Thymus (tissue), 11 donors: ENCODE data around the gene HOOK1. TPM values are rescaled to one million over a fixed set of nuclear protein-coding genes. Genes with fewer than 3 reads are reported as not detected.
"Not testable (repeated sequence)": the region's sequence is repeated elsewhere in the genome, so short reads cannot be mapped to it uniquely, and the experiment has no call there.

ENCODE experiments used
- DNase-seq, 9 donors: peaks; one replicate each; pipeline ENCODE4 v3.0.0-alpha.2; 2013; ENCODE audit warnings: low spot score in 9 of 9, low read depth in 6 of 9, missing footprints in 1 of 9
- H3K27ac ChIP-seq, 2 donors: one replicate each; pipeline ENCODE4 v1.5.1; 2013; ENCODE audit warnings: control low read depth in 1 of 2, low read depth in 1 of 2, low read length in 1 of 2, mild to moderate bottlenecking in 1 of 2, moderate library complexity in 1 of 2
- H3K27me3 ChIP-seq, 2 donors: one replicate each; pipeline ENCODE4 v1.5.1; 2013; ENCODE audit warnings: low read length in 1 of 2; ENCODE audit not compliant: control insufficient read depth in 2 of 2, insufficient read depth in 1 of 2
- H3K36me3 ChIP-seq, 2 donors: one replicate each; pipeline ENCODE4 v1.5.1; 2013; ENCODE audit warnings: low read length in 1 of 2, mild to moderate bottlenecking in 1 of 2, moderate library complexity in 1 of 2; ENCODE audit not compliant: control insufficient read depth in 2 of 2, insufficient read depth in 2 of 2
- H3K4me1 ChIP-seq, 2 donors: one replicate each; pipeline ENCODE4 v1.5.1; 2013; ENCODE audit warnings: low read length in 2 of 2; ENCODE audit not compliant: control insufficient read depth in 2 of 2, insufficient read depth in 2 of 2
- H3K4me3 ChIP-seq, 2 donors: one replicate each; pipeline ENCODE4 v1.5.1; 2013; ENCODE audit warnings: low read length in 2 of 2, control low read depth in 1 of 2, mild to moderate bottlenecking in 1 of 2
- H3K9me3 ChIP-seq, 2 donors: one replicate each; pipeline ENCODE4 v1.5.1; 2013; ENCODE audit warnings: low read length in 1 of 2, mild to moderate bottlenecking in 1 of 2; ENCODE audit not compliant: control insufficient read depth in 2 of 2, insufficient read depth in 1 of 2
- WGBS: extraction: QIAGEN DNeasy Blood & Tissue Kit; methylation state at CpG from one replicate; pipeline ENCODE4 v1.1.7; 2013; 5-methylcytosine and 5-hydroxymethylcytosine counted together
- polyA plus RNA-seq: library from polyadenylated mRNA; stranded (reverse); fragments of 200-250 nt; gene quantifications from one replicate; pipeline ENCODE4 v1.2.3, GENCODE V29; 2013
- total RNA-seq: library from RNA; stranded (reverse); fragments of 120-200 nt; gene quantifications from one replicate; pipeline ENCODE4 v1.2.4, GENCODE V29; 2013
- donor health status: healthy.

HOOK1 gene
- total and polyA plus RNA-seq, 2 donors = 4.0 to 4.7 TPM

DNA sequence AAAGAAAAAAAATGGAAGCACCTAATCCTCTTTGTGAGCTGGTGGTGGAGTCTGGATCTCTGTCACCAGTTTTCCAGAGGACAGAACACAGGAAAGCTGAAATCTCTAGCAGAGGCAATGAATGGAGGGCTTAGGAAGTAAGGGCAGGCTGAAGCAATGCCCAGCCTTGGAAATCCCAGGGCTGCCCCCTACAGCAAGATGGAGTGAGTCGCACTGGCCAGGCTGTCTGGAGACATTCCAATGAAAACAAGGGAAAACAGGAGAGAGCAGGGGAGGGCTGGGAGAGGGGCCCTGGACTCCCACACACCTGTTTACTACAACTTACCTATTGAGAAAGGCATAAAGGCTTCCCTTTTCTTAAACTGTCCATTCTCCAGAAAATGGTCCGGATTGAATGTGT lies 85.9 kb downstream of the HOOK1 start:
- H3K27ac ChIP-seq = no peak overlapping the region
- no peaks in the 10 kb centered on the region for H3K27me3 ChIP-seq
- 95% methylated on average over 2 of the region's 2 CpGs for WGBS
- H3K36me3 ChIP-seq = no peaks in the 10 kb centered on the region
- no peak for DNase-seq
- no peak overlapping the region for H3K4me3 ChIP-seq
- no peaks in the 10 kb centered on the region for H3K9me3 ChIP-seq
- H3K4me1 ChIP-seq = no peaks in the 10 kb centered on the region

DNA sequence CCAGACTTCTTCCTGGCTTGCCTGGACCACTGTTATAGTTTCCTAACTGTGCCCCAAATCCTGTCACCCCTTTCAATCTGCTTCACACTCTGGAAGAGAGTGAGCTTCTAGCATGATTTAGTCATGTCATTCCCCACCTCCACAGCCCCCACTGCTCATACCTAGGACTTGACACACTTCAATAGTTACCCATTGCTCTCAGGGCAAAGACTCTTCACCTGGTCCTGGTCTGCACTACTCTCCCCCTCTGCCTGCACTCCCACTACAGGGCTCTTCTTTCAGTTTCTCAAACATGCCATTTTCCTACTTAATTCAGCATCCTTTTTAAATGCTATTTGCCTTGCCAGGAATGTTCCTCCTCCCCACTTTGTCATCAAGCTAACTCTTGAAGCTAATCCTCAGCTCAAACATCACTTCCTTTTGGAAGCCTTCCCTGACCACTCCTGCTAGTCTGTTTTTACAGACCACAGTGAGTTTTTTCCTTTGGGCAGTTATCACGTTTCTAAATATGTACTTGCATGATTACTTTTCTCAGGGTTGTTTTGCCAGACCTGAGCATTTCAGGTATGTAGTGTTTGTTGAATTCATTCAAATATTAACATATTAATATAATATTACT lies 87.1 kb downstream of the HOOK1 start:
- no peaks in the 10 kb centered on the region for H3K36me3 ChIP-seq
- no peak overlapping the region for H3K4me3 ChIP-seq
- no peak overlapping the region for H3K27ac ChIP-seq
- WGBS = 86% methylated on average over 1 of the region's 1 CpG
- no peak for DNase-seq
- no peaks in the 10 kb centered on the region for H3K27me3 ChIP-seq
- H3K4me1 ChIP-seq = no peaks in the 10 kb centered on the region
- no peaks in the 10 kb centered on the region for H3K9me3 ChIP-seq

DNA sequence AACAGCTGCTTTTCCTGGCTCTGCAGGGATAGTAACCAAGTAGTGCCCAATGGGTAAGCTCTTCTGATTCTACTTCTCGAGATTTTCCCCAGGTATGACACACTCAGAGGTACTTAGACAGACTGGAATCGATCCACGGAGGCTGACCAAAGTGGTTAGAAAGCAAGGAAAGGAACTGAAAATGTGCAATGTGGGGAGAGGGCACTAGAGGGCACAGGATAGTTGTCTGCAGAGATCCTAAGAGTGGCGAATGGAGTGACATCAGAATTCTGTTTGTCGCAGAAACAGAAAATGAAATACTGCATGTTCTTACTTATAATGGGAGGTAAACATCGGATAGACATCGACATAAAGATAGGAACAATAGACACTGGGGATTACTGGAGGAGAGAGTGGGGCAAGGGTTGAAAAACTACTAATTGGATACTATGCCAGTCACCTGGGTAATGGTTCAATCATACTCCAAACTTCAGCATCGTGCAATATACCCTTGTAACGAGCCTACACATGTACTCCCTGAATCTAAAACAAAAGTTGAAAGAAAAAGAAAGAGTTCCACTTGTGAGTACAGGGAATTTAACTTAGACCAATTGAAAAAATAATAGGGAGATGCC lies 88.5 kb downstream of the HOOK1 start:
- no peak overlapping the region for H3K27ac ChIP-seq
- no peaks in the 10 kb centered on the region for H3K9me3 ChIP-seq
- WGBS = 66% methylated on average over 9 of the region's 9 CpGs
- no peak overlapping the region for H3K4me3 ChIP-seq
- H3K4me1 ChIP-seq = no peaks in the 10 kb centered on the region
- H3K27me3 ChIP-seq = no peaks in the 10 kb centered on the region
- peak in 2 of 9 donors; percentile 15 to 32 for DNase-seq
- no peaks in the 10 kb centered on the region for H3K36me3 ChIP-seq

DNA sequence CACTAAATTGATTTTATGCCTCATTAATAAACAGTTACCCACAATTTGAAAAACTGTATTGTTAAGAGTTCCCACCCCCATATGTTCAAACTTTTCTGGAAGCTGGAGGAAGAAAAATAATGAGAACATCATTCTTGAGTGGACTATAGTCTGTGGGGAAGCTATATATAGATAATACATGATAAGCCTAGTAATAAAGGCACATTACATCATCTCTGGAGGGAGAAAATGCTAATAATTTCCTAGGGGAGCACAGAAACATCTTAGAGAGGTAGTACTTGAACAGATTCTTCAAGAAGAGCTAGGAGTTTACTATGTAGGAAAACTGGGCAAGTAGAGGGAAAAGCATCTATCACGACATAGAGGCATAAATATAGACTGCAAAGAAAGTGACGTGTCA lies 92.2 kb downstream of the HOOK1 start:
- DNase-seq = no peak
- WGBS = 95% methylated on average over 2 of the region's 2 CpGs

DNA sequence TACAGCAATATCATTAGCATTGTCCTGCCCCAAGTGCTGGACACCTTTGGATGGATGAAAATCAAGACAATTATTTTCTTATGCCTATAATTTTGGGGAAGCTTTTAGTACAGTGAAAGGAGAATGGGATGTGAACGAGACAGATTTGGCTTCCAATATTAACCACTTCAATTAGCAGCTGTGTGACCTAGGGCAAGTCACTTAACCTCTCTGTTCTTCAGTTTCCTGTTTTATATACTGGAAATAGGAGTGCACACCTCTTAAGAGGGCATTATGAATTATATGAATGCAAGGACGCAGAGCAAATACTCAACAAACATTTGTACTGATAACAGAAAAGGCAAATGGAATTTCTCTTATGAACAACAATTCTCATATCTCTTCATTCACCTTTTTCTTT lies 93.3 kb downstream of the HOOK1 start:
- H3K27ac ChIP-seq = no peak overlapping the region
- H3K36me3 ChIP-seq = no peaks in the 10 kb centered on the region
- H3K27me3 ChIP-seq = no peaks in the 10 kb centered on the region
- WGBS = 96% methylated on average over 2 of the region's 2 CpGs
- H3K4me3 ChIP-seq = no peak overlapping the region
- DNase-seq = no peak
- H3K9me3 ChIP-seq = no peaks in the 10 kb centered on the region
- H3K4me1 ChIP-seq = no peaks in the 10 kb centered on the region

More for the DNA sequence above, 92.2 kb downstream of the HOOK1 start:
- Histone ChIP-seq H3K27me3 (no peaks in the 10 kb centered on the region), H3K9me3 (no peaks in the 10 kb centered on the region), H3K4me1 (no peaks in the 10 kb centered on the region), H3K27ac (no peak overlapping the region), H3K4me3 (no peak overlapping the region), H3K36me3 (no peaks in the 10 kb centered on the region)

DNA sequence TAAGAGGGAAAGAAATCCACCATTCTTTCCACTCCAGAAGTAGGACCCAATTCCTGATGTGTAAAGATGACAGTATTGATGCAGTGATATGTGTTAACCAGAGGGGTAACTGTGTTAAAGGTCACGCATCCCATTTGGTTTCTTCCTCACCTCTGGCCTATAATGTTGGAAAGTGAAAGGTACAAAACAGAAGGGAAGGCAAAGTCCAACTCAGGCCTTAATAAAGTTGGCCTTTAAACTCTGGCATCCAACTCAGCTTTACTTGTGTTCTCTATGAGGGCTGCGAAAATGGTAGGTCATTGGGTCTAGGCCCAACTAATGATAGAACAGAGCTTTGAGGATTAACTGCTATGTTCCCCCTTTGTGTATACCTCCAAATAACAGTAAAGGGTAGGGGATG lies 93.9 kb downstream of the HOOK1 start:
- no peaks in the 10 kb centered on the region for H3K4me1 ChIP-seq
- no peak overlapping the region for H3K27ac ChIP-seq
- no peak overlapping the region for H3K4me3 ChIP-seq
- no peak for DNase-seq
- no peaks in the 10 kb centered on the region for H3K27me3 ChIP-seq
- no peaks in the 10 kb centered on the region for H3K9me3 ChIP-seq
- WGBS = 97% methylated on average over 2 of the region's 2 CpGs
- no peaks in the 10 kb centered on the region for H3K36me3 ChIP-seq

DNA sequence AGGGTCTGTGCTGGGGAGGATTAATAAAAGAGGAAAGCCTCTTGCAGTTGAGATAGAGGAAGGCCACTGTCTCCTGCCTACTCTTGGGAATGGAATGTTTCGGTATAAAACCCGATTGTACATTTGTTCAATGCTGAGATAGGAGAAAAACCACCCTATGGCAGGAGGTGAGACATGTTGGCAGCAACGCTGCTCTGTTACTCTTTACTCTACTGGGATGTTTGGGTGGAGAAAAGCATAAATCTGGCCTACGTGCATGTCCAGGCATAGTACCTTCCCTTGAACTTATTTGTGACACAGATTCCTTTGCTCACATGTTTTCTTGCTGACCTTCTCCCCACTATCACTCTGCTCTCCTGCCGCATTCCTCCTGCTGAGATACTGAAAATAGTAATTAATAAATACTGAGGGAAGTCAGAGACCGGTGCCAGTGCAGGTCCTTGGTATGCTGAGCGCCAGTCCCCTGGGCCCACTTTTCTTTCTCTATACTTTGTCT lies 100.1 kb downstream of the HOOK1 start:
- not testable (repeated sequence) for H3K9me3 ChIP-seq, H3K27ac ChIP-seq, H3K4me1 ChIP-seq, H3K4me3 ChIP-seq, DNase-seq, H3K36me3 ChIP-seq, H3K27me3 ChIP-seq
- WGBS = 95% methylated on average over 7 of the region's 7 CpGs

DNA sequence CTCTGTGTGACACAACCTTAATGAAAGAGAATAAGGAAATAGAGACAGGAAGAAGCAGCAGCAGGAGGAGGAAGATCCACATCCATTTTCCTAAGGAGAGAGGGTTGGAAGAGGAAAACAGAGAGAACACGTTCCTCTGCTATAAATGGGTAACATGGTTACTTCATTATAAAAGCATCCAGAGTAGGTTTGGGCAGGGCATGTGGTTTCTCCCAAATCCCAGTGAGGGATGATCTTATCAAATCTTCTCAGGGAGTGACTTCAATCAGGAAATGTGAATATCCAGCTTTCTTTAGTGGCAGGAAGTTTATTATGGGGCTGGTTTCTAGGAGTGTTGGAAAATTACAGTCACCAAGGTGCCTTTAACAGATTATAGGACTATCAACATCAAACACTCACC lies 100.8 kb downstream of the HOOK1 start:
- no peaks in the 10 kb centered on the region for H3K36me3 ChIP-seq
- no peak overlapping the region for H3K4me3 ChIP-seq
- H3K4me1 ChIP-seq = no peaks in the 10 kb centered on the region
- WGBS = 90% methylated on average over 1 of the region's 1 CpG
- H3K9me3 ChIP-seq = no peaks in the 10 kb centered on the region
- H3K27ac ChIP-seq = no peak overlapping the region
- no peaks in the 10 kb centered on the region for H3K27me3 ChIP-seq
- DNase-seq = no peak

DNA sequence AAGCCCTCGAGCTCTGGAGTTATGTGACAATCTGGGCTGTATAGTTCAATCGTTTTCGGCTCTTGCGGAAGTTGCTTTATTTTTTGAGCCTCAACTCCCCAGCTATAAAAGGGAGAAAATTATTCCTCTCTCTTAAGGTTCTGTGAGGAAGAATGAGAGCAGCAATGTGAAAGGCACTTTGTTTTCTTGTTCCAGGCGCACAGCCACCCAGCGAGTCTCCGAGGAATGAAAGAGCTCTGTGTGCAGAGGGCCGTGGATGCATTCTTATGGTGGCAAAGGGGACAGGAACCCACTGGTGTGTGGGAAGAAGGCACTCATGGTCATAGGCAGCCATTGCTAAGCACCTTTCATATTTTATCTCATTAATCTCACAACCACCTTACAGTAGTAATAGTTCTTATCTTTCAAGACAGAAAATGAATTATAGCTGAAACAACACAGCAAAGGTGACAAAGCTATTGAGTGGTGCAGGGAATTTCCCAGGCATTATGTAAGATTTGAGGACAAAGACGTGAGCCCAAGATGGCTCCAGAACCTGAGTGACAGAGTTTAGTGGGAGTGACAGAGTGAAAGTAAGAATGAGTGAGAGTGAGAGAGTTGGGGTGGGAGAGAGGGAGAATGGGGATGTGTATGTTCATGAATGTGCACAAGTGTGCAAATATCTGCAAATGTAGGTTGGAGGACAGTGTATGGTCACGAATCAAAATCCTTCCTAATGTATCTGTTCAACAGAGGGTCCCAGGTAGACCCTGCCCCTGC lies 102.5 kb downstream of the HOOK1 start:
- H3K4me1 ChIP-seq = no peaks in the 10 kb centered on the region
- H3K4me3 ChIP-seq = no peak overlapping the region
- WGBS = 96% methylated on average over 10 of the region's 10 CpGs
- no peak overlapping the region for H3K27ac ChIP-seq
- DNase-seq = no peak
- H3K36me3 ChIP-seq = no peaks in the 10 kb centered on the region
- no peaks in the 10 kb centered on the region for H3K9me3 ChIP-seq
- no peaks in the 10 kb centered on the region for H3K27me3 ChIP-seq
